ENCODE results near the gene TAOK3. TPM values are rescaled to one million over a fixed set of nuclear protein-coding genes. Genes with fewer than 3 reads are reported as not detected.

TAOK3 gene
- total RNA-seq, 2 experiments from 2014 or later = 60.2 to 63.4 TPM

GRCh38 chr12:118345355-118345754, 27.4 kb downstream of the TAOK3 start:
- Mint-ChIP-seq H3K4me3 (no peak overlapping the region), H3K27ac (no peak overlapping the region), H3K4me1 (peaks cover 2% of the 10 kb centered on the region), H3K9me3 (no peaks in the 10 kb centered on the region), H3K27me3 (no peaks in the 10 kb centered on the region), H3K36me3 (peaks cover 9% of the 10 kb centered on the region)
- ATAC-seq (ENCODE audit: low read depth) (no peak), DNase-seq (no peak)
- POLR2A ChIA-PET = no interaction called here

GRCh38 chr12:118344829-118345228, 27.9 kb downstream of the TAOK3 start:
- no peaks in the 10 kb centered on the region for H3K27me3 Mint-ChIP-seq
- no peak for ATAC-seq (ENCODE audit: low read depth)
- peaks cover 6% of the 10 kb centered on the region for H3K36me3 Mint-ChIP-seq
- no peak for DNase-seq
- no peak overlapping the region for H3K27ac Mint-ChIP-seq
- H3K4me1 Mint-ChIP-seq = peaks cover 2% of the 10 kb centered on the region
- no peaks in the 10 kb centered on the region for H3K9me3 Mint-ChIP-seq
- H3K4me3 Mint-ChIP-seq = no peak overlapping the region
- POLR2A ChIA-PET = no interaction called here

- H3K27ac Mint-ChIP-seq = no peak overlapping the region
- ATAC-seq (ENCODE audit: low read depth) = no peak
- H3K9me3 Mint-ChIP-seq = no peaks in the 10 kb centered on the region
- peaks cover 7% of the 10 kb centered on the region for H3K36me3 Mint-ChIP-seq
- H3K27me3 Mint-ChIP-seq = no peaks in the 10 kb centered on the region
- DNase-seq = no peak
- POLR2A ChIA-PET = no interaction called here
- H3K4me3 Mint-ChIP-seq = no peak overlapping the region
- H3K4me1 Mint-ChIP-seq = peaks cover 6% of the 10 kb centered on the region
Observed at GRCh38 chr12:118342090-118342489, 30.6 kb downstream of the TAOK3 start.

- peaks cover 7% of the 10 kb centered on the region for H3K4me1 Mint-ChIP-seq
- no peak for DNase-seq
- H3K36me3 Mint-ChIP-seq = peaks cover 31% of the 10 kb centered on the region
- no peaks in the 10 kb centered on the region for H3K27me3 Mint-ChIP-seq
- no peak overlapping the region for H3K4me3 Mint-ChIP-seq
- H3K27ac Mint-ChIP-seq = no peak overlapping the region
- POLR2A ChIA-PET = no interaction called here
- no peaks in the 10 kb centered on the region for H3K9me3 Mint-ChIP-seq
- no peak for ATAC-seq (ENCODE audit: low read depth)
Observed at GRCh38 chr12:118337194-118337838, 35.4 kb downstream of the TAOK3 start.

GRCh38 chr12:118336123-118336522, 36.6 kb downstream of the TAOK3 start:
- Mint-ChIP-seq H3K9me3 (no peaks in the 10 kb centered on the region), H3K4me3 (no peak overlapping the region), H3K27me3 (no peaks in the 10 kb centered on the region), H3K4me1 (peaks cover 7% of the 10 kb centered on the region), H3K36me3 (peaks cover 33% of the 10 kb centered on the region), H3K27ac (no peak overlapping the region)
- DNase-seq (no peak), ATAC-seq (ENCODE audit: low read depth) (no peak)
- POLR2A ChIA-PET = no interaction called here

- POLR2A ChIA-PET = no interaction called here
- ATAC-seq (ENCODE audit: low read depth) (no peak), DNase-seq (no peak)
- Mint-ChIP-seq H3K4me1 (peaks cover 12% of the 10 kb centered on the region), H3K36me3 (peaks cover 38% of the 10 kb centered on the region), H3K27me3 (no peaks in the 10 kb centered on the region), H3K9me3 (no peaks in the 10 kb centered on the region), H3K4me3 (no peak overlapping the region), H3K27ac (no peak overlapping the region)
Observed at GRCh38 chr12:118334939-118335567, 37.7 kb downstream of the TAOK3 start.

- Mint-ChIP-seq H3K9me3 (no peaks in the 10 kb centered on the region), H3K27me3 (no peaks in the 10 kb centered on the region), H3K36me3 (peaks cover 42% of the 10 kb centered on the region), H3K27ac (no peak overlapping the region), H3K4me3 (no peak overlapping the region), H3K4me1 (peaks cover 12% of the 10 kb centered on the region)
- DNase-seq (no peak), ATAC-seq (ENCODE audit: low read depth) (no peak)
- POLR2A ChIA-PET = no interaction called here
Observed at GRCh38 chr12:118334241-118334640, 38.5 kb downstream of the TAOK3 start.

- DNase-seq (no peak), ATAC-seq (ENCODE audit: low read depth) (no peak)
- peaks cover 8% of the 10 kb centered on the region for H3K4me1 Mint-ChIP-seq
- POLR2A ChIA-PET = no interaction called here
- H3K27me3 Mint-ChIP-seq = no peaks in the 10 kb centered on the region
- peaks cover 41% of the 10 kb centered on the region for H3K36me3 Mint-ChIP-seq
- H3K4me3 Mint-ChIP-seq = no peak overlapping the region
- H3K27ac Mint-ChIP-seq = no peak overlapping the region
- no peaks in the 10 kb centered on the region for H3K9me3 Mint-ChIP-seq
Observed at GRCh38 chr12:118332511-118332910, 40.2 kb downstream of the TAOK3 start.

- ATAC-seq (ENCODE audit: low read depth) (no peak), DNase-seq (no peak)
- Mint-ChIP-seq H3K9me3 (no peaks in the 10 kb centered on the region), H3K27ac (no peak overlapping the region), H3K36me3 (peaks cover 38% of the 10 kb centered on the region), H3K27me3 (no peaks in the 10 kb centered on the region), H3K4me3 (no peak overlapping the region), H3K4me1 (peaks cover 7% of the 10 kb centered on the region)
- POLR2A ChIA-PET = no interaction called here
Observed at GRCh38 chr12:118330421-118331018, 42.2 kb downstream of the TAOK3 start.

GRCh38 chr12:118328486-118329330, 44.0 kb downstream of the TAOK3 start:
- Mint-ChIP-seq H3K4me3 (no peak overlapping the region), H3K27me3 (no peaks in the 10 kb centered on the region), H3K27ac (no peak overlapping the region), H3K9me3 (no peaks in the 10 kb centered on the region), H3K36me3 (peaks cover 35% of the 10 kb centered on the region), H3K4me1 (peaks cover 8% of the 10 kb centered on the region)
- no peak for DNase-seq
- POLR2A ChIA-PET = no interaction called here
- no peak for ATAC-seq (ENCODE audit: low read depth)

- POLR2A ChIA-PET = no interaction called here
- no peaks in the 10 kb centered on the region for H3K27me3 Mint-ChIP-seq
- H3K36me3 Mint-ChIP-seq = peaks cover 24% of the 10 kb centered on the region
- no peak for DNase-seq
- ATAC-seq (ENCODE audit: low read depth) = no peak
- no peaks in the 10 kb centered on the region for H3K9me3 Mint-ChIP-seq
- H3K4me1 Mint-ChIP-seq = peaks cover 8% of the 10 kb centered on the region
- no peak overlapping the region for H3K27ac Mint-ChIP-seq
- H3K4me3 Mint-ChIP-seq = no peak overlapping the region
Observed at GRCh38 chr12:118327391-118327790, 45.3 kb downstream of the TAOK3 start.

GRCh38 chr12:118326991-118327390, 45.7 kb downstream of the TAOK3 start:
- Mint-ChIP-seq H3K36me3 (peaks cover 23% of the 10 kb centered on the region), H3K4me3 (no peak overlapping the region), H3K9me3 (no peaks in the 10 kb centered on the region), H3K27ac (no peak overlapping the region), H3K4me1 (peaks cover 8% of the 10 kb centered on the region), H3K27me3 (no peaks in the 10 kb centered on the region)
- POLR2A ChIA-PET = no interaction called here
- no peak for DNase-seq
- ATAC-seq (ENCODE audit: low read depth) = no peak

GRCh38 chr12:118325081-118325480, 47.6 kb downstream of the TAOK3 start:
- ATAC-seq (ENCODE audit: low read depth) (no peak), DNase-seq (no peak)
- no peaks in the 10 kb centered on the region for H3K9me3 Mint-ChIP-seq
- no peak overlapping the region for H3K27ac Mint-ChIP-seq
- POLR2A ChIA-PET = no interaction called here
- peaks cover 4% of the 10 kb centered on the region for H3K4me1 Mint-ChIP-seq
- no peak overlapping the region for H3K4me3 Mint-ChIP-seq
- peaks cover 20% of the 10 kb centered on the region for H3K36me3 Mint-ChIP-seq
- H3K27me3 Mint-ChIP-seq = no peaks in the 10 kb centered on the region
